ENCODE results near the gene ERP27.

ERP27 gene

GRCh38 chr12:14880890-14881453, 57.4 kb downstream of the ERP27 start:
- Histone ChIP-seq H3K9me3 (replicated peaks; ENCODE audit: insufficient read depth, low read length) (no peaks in the 10 kb centered on the region), H4K20me1 (ENCODE audit: insufficient read depth, low read length) (no peaks in the 10 kb centered on the region), H3K9ac (ENCODE audit: low read length) (no peak overlapping the region), H2AFZ (ENCODE audit: low read length) (no peak overlapping the region), H3K79me2 (ENCODE audit: low read length) (no peaks in the 10 kb centered on the region), H3K4me3 (ENCODE audit: low read length) (no peak overlapping the region), H3K36me3 (replicated peaks; ENCODE audit: insufficient read depth, low read length) (no peaks in the 10 kb centered on the region), H3F3A (ENCODE audit: insufficient read depth, low read length) (peaks cover 10% of the 10 kb centered on the region; the same call in 1 of the 2 replicates), H3K27me3 (replicated peaks; ENCODE audit: insufficient read depth, low read length) (no peaks in the 10 kb centered on the region), H3K4me1 (ENCODE audit: low read length) (peaks cover 13% of the 10 kb centered on the region), H3K9me2 (replicated peaks; ENCODE audit: insufficient read depth, low read length) (no peaks in the 10 kb centered on the region), H3K27ac (ENCODE audit: low read length) (no peak overlapping the region), H3K4me2 (ENCODE audit: low read depth, low read length) (no peak overlapping the region)
- TF ChIP-seq CTCF (IDR thresholded peaks at IDR 0.05; ENCODE audit: low read length) (no peak), EZH2phosphoT487 (IDR thresholded peaks at IDR 0.05; ENCODE audit: low read length) (no peak), EZH2 (optimal IDR thresholded peaks at IDR 0.05; ENCODE audit: low read depth, low read length) (no peak)
- no peak for DNase-seq

GRCh38 chr12:14879222-14879933, 59.0 kb downstream of the ERP27 start:
- H3K36me3 ChIP-seq (replicated peaks; ENCODE audit: insufficient read depth, low read length) = no peaks in the 10 kb centered on the region
- H3K27me3 ChIP-seq (replicated peaks; ENCODE audit: insufficient read depth, low read length) = no peaks in the 10 kb centered on the region
- H3K9me2 ChIP-seq (replicated peaks; ENCODE audit: insufficient read depth, low read length) = no peaks in the 10 kb centered on the region
- H3K79me2 ChIP-seq (ENCODE audit: low read length) = no peaks in the 10 kb centered on the region
- H3K9ac ChIP-seq (ENCODE audit: low read length) = no peak overlapping the region
- no peak overlapping the region for H2AFZ ChIP-seq (ENCODE audit: low read length)
- H3K9me3 ChIP-seq (replicated peaks; ENCODE audit: insufficient read depth, low read length) = no peaks in the 10 kb centered on the region
- H3K4me2 ChIP-seq (ENCODE audit: low read depth, low read length) = no peak overlapping the region
- no peaks in the 10 kb centered on the region for H4K20me1 ChIP-seq (ENCODE audit: insufficient read depth, low read length)
- DNase-seq = no peak
- TF ChIP-seq CTCF (IDR thresholded peaks at IDR 0.05; ENCODE audit: low read length) = no peak
- no peak for TF ChIP-seq EZH2 (optimal IDR thresholded peaks at IDR 0.05; ENCODE audit: low read depth, low read length)
- no peak for TF ChIP-seq EZH2phosphoT487 (IDR thresholded peaks at IDR 0.05; ENCODE audit: low read length)
- no peak overlapping the region for H3K27ac ChIP-seq (ENCODE audit: low read length)
- peaks cover 5% of the 10 kb centered on the region; the same call in 1 of the 2 replicates for H3F3A ChIP-seq (ENCODE audit: insufficient read depth, low read length)
- no peak overlapping the region for H3K4me3 ChIP-seq (ENCODE audit: low read length)
- H3K4me1 ChIP-seq (ENCODE audit: low read length) = peaks cover 6% of the 10 kb centered on the region

- no peak overlapping the region for H3K9ac ChIP-seq (ENCODE audit: low read length)
- no peaks in the 10 kb centered on the region for H3F3A ChIP-seq (ENCODE audit: insufficient read depth, low read length)
- H3K36me3 ChIP-seq (replicated peaks; ENCODE audit: insufficient read depth, low read length) = no peaks in the 10 kb centered on the region
- peaks cover 5% of the 10 kb centered on the region for H3K4me1 ChIP-seq (ENCODE audit: low read length)
- no peak for TF ChIP-seq CTCF (IDR thresholded peaks at IDR 0.05; ENCODE audit: low read length)
- no peak for TF ChIP-seq EZH2phosphoT487 (IDR thresholded peaks at IDR 0.05; ENCODE audit: low read length)
- TF ChIP-seq EZH2 (optimal IDR thresholded peaks at IDR 0.05; ENCODE audit: low read depth, low read length) = no peak
- H3K4me3 ChIP-seq (ENCODE audit: low read length) = no peak overlapping the region
- DNase-seq = no peak
- H4K20me1 ChIP-seq (ENCODE audit: insufficient read depth, low read length) = no peaks in the 10 kb centered on the region
- no peaks in the 10 kb centered on the region for H3K27me3 ChIP-seq (replicated peaks; ENCODE audit: insufficient read depth, low read length)
- H3K79me2 ChIP-seq (ENCODE audit: low read length) = no peaks in the 10 kb centered on the region
- H3K9me2 ChIP-seq (replicated peaks; ENCODE audit: insufficient read depth, low read length) = no peaks in the 10 kb centered on the region
- H2AFZ ChIP-seq (ENCODE audit: low read length) = no peak overlapping the region
- no peak overlapping the region for H3K27ac ChIP-seq (ENCODE audit: low read length)
- H3K4me2 ChIP-seq (ENCODE audit: low read depth, low read length) = no peak overlapping the region
- H3K9me3 ChIP-seq (replicated peaks; ENCODE audit: insufficient read depth, low read length) = no peaks in the 10 kb centered on the region
Measured at GRCh38 chr12:14878488-14878887, 59.8 kb downstream of the ERP27 start.

Data from MM.1S (cell line).